Activated T-cell treated with anti-CD3 and anti-CD28 coated beads, Interleukin-2, amount 50 U/mL, for 72 hours (primary cell): ENCODE results near the gene FANCE. TPM values are rescaled to one million over a fixed set of nuclear protein-coding genes. Genes with fewer than 3 reads are reported as not detected.

ENCODE experiments used
- ATAC-seq, 2 donors: fragments of 150-1000 bp; cut with Tn5 transposase; replicated peaks in 1 of 2; 2 replicates each; pipeline ENCODE4 v1.10.0; 2021; ENCODE audit warnings: moderate library complexity in 2 of 2, mild to moderate bottlenecking in 1 of 2
- DNase-seq, 2 donors: peaks; one replicate each; pipeline ENCODE4 v3.0.0; 2021 to 2022; ENCODE audit warnings: mixed read lengths in 1 of 2
- H3K27ac Mint-ChIP-seq: one replicate; pipeline ENCODE4 v1.8.0; 2022; ENCODE audit warnings: mild to moderate bottlenecking, moderate library complexity, mixed read lengths
- H3K27me3 Mint-ChIP-seq: one replicate; pipeline ENCODE4 v1.8.0; 2022; ENCODE audit warnings: low read depth, mixed read lengths
- H3K36me3 Mint-ChIP-seq, 2 donors: one replicate each; pipeline ENCODE4 v1.8.0; 2022; ENCODE audit warnings: mixed read lengths in 2 of 2, mild to moderate bottlenecking in 1 of 2; ENCODE audit not compliant: insufficient read depth in 2 of 2
- H3K4me1 Mint-ChIP-seq: one replicate; pipeline ENCODE4 v1.8.0; 2022; ENCODE audit warnings: low read depth, mixed read lengths
- H3K4me3 Mint-ChIP-seq, 2 donors: one replicate each; pipeline ENCODE4 v1.8.0; 2022; ENCODE audit warnings: mild to moderate bottlenecking in 2 of 2, mixed read lengths in 2 of 2, moderate library complexity in 2 of 2
- H3K9me3 Mint-ChIP-seq, 2 donors: one replicate each; pipeline ENCODE4 v1.8.0; 2022; ENCODE audit warnings: mixed read lengths in 2 of 2
- total RNA-seq, 2 donors: library from RNA; stranded (reverse); gene quantifications; one replicate each; pipeline ENCODE4 v1.2.3, GENCODE V29; 2022

Gene FANCE
- total RNA-seq, 2 donors from 2014 or later, result 22.0 to 27.2 TPM

GRCh38 chr6:35474131-35474941 is 22.2 kb downstream of the FANCE start:
- peak; percentile 6 to 22 for ATAC-seq
- H3K36me3 Mint-ChIP-seq, result peaks cover 12 to 26% of the 10 kb centered on the region in 2 donors
- no peak for DNase-seq
- H3K4me1 Mint-ChIP-seq, result peaks cover 48% of the 10 kb centered on the region
- H3K27ac Mint-ChIP-seq, result no peak overlapping the region
- no peaks in the 10 kb centered on the region for H3K9me3 Mint-ChIP-seq
- H3K27me3 Mint-ChIP-seq, result no peaks in the 10 kb centered on the region
- H3K4me3 Mint-ChIP-seq, result no peak overlapping the region

DNA sequence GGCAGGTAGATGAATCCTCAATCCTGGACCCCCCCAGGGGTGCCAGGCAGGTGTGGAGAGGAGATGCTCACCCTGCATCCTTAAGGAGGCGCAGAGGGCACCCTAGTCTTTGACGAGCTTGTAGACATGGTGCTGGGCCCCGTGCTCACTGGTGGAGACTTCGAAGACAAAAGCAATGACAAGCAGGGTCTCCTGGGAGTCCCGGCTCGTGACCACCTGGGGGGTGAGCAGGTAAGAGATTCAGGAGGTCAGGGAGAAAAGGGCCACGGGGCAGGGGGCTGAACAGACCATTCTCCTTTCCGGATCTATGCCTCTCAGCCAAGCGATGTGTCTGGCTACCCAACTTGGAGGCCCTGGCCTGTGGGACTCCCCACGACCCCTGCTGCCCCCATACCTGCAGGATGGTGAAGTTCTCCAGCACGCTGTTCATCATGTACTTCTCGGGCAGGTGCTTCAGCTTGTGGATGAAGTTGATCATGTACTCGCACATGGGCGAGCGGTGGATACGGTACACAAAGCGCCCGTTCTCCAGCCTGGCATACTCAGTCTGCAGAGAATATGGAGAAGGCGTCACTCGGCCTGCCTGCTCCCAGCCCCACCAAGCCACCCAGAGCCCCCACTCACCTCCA is 22.9 kb downstream of the FANCE start:
- H3K4me3 Mint-ChIP-seq, result no peak overlapping the region
- DNase-seq (no peak), ATAC-seq (peak; percentile 2 to 22)
- H3K27ac Mint-ChIP-seq, result no peak overlapping the region
- no peaks in the 10 kb centered on the region for H3K27me3 Mint-ChIP-seq
- H3K36me3 Mint-ChIP-seq, result peaks cover 6 to 19% of the 10 kb centered on the region in 2 donors
- no peaks in the 10 kb centered on the region for H3K9me3 Mint-ChIP-seq
- H3K4me1 Mint-ChIP-seq, result peaks cover 41% of the 10 kb centered on the region

- no peaks in the 10 kb centered on the region for H3K27me3 Mint-ChIP-seq
- H3K4me1 Mint-ChIP-seq, result peaks cover 36% of the 10 kb centered on the region
- DNase-seq, result no peak
- no peaks in the 10 kb centered on the region for H3K9me3 Mint-ChIP-seq
- no peak overlapping the region for H3K4me3 Mint-ChIP-seq
- ATAC-seq, result peak in 1 of 2 donors; percentile 9
- H3K27ac Mint-ChIP-seq, result no peak overlapping the region
- H3K36me3 Mint-ChIP-seq, result peaks cover 2 to 14% of the 10 kb centered on the region in 2 donors
Observed at GRCh38 chr6:35475573-35475972, 23.4 kb downstream of the FANCE start.

GRCh38 chr6:35476004-35476403 is 23.9 kb downstream of the FANCE start:
- no peak overlapping the region for H3K27ac Mint-ChIP-seq
- no peak overlapping the region for H3K4me3 Mint-ChIP-seq
- H3K36me3 Mint-ChIP-seq, result peaks cover 0 to 10% of the 10 kb centered on the region in 2 donors
- H3K4me1 Mint-ChIP-seq, result peaks cover 31% of the 10 kb centered on the region
- H3K9me3 Mint-ChIP-seq, result no peaks in the 10 kb centered on the region
- no peak for DNase-seq
- no peaks in the 10 kb centered on the region for H3K27me3 Mint-ChIP-seq
- ATAC-seq, result peak; percentile 4 to 12

DNA sequence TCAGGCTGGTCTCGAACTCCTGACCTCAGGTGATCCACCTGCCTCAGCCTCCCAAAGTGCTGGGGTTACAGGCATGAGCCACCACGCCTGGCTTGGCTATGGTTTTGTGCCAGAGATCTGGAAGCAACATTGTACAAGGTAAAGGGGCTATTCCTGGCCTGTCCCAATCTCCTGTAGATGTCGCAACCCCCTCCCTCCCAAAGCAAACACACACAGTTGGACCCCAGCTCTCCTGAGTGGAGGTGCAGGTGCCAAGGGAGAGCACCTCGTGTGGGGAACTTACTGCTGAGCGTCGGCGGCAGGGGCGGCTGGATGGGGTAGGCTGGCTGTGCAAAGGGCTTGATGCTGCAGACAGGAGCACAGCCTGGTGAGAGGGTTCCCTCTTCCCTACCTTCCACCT is 24.9 kb downstream of the FANCE start:
- Mint-ChIP-seq H3K4me1 (peaks cover 21% of the 10 kb centered on the region), H3K27ac (peak overlapping the region; percentile 29), H3K36me3 (peaks cover 0 to 5% of the 10 kb centered on the region in 2 donors), H3K4me3 (no peak overlapping the region), H3K27me3 (no peaks in the 10 kb centered on the region), H3K9me3 (no peaks in the 10 kb centered on the region)
- ATAC-seq (no peak), DNase-seq (no peak)

DNA sequence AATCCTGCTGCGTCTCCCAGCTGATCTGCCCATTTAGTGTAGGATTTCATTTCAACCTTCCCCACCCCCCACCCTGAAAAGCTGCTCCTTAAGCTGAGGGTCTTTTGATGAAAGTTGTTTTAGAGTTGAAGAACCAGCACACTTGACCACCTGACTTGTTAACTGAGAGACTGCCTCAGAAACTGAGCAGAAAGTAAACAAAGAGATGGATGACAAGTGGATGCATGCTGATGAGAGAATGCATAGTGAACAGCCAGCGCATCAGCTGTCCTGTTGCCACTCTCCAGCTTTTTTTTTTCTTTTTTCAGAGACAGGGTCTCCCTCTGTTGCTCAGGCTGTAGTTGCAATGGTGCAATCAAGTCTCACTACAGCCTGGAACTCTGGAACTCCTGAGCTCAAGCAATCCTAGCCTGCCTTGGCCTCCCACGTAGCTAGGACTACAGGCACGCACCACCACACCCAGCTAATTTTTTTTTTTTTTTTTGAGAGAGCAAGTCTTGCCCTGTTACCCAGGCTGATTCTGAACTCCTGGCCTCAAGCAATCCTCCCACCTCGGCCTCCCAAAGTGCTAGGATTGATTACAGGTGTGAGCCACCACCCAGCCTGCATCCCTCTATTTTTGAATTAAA is 25.5 kb downstream of the FANCE start:
- Mint-ChIP-seq H3K36me3 (no peaks in the 10 kb centered on the region), H3K4me3 (no peak overlapping the region), H3K9me3 (no peaks in the 10 kb centered on the region), H3K4me1 (peaks cover 15% of the 10 kb centered on the region), H3K27ac (no peak overlapping the region), H3K27me3 (no peaks in the 10 kb centered on the region)
- ATAC-seq (no peak), DNase-seq (no peak)

DNA sequence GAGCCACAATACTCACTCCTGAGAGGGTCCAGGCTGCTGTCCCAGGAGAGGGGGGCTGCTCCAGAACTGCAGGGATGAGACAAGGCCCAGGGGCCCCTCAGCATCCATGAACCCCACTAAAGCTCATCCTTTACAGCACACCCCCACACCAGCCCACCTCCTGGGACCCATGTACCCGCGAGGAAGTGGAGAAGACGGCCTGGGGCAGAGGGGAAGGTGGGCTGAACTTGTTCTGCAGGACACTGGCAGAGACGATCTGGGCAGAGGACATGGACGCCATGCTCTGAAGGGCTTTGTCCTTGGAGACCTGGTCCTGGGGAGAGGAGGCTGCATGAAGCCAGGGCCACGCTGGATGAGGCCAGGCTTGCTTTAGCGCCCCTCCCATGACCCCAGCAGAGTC is 26.1 kb downstream of the FANCE start:
- H3K27ac Mint-ChIP-seq, result no peak overlapping the region
- no peaks in the 10 kb centered on the region for H3K27me3 Mint-ChIP-seq
- H3K4me3 Mint-ChIP-seq, result no peak overlapping the region
- ATAC-seq, result no peak
- no peaks in the 10 kb centered on the region for H3K9me3 Mint-ChIP-seq
- no peak for DNase-seq
- H3K36me3 Mint-ChIP-seq, result no peaks in the 10 kb centered on the region
- H3K4me1 Mint-ChIP-seq, result peaks cover 9% of the 10 kb centered on the region

DNA sequence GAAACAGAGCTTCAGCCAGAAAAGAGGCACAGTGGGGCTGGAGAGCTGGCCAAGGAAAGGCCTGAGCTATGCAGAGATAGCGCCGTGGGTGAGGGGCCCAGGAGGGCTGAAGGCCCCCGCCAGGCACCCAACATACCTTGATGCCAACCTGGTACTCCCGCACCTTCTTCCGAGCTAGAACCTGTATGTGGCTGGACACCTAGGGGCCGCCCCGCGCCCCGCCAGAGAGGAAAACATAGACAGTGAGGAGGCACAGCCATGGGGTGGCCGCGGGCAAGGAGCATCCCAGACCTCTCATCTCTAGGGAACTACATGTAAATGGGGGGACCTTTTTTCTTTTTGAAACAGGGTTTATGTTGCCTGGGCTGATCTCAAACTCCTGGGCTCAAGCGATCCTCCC is 28.0 kb downstream of the FANCE start:
- ATAC-seq, result no peak
- Mint-ChIP-seq H3K27ac (no peak overlapping the region), H3K27me3 (no peaks in the 10 kb centered on the region), H3K4me1 (peaks cover 7% of the 10 kb centered on the region), H3K4me3 (no peak overlapping the region), H3K36me3 (no peaks in the 10 kb centered on the region), H3K9me3 (no peaks in the 10 kb centered on the region)
- DNase-seq, result no peak

- Mint-ChIP-seq H3K27ac (no peak overlapping the region), H3K4me3 (no peak overlapping the region)
Observed at GRCh38 chr6:35481226-35481625, 29.1 kb downstream of the FANCE start.

GRCh38 chr6:35483062-35483461 is 30.9 kb downstream of the FANCE start:
- no peak overlapping the region for H3K27ac Mint-ChIP-seq
- DNase-seq (no peak), ATAC-seq (no peak)
- no peak overlapping the region for H3K4me3 Mint-ChIP-seq
- H3K36me3 Mint-ChIP-seq, result no peaks in the 10 kb centered on the region
- H3K27me3 Mint-ChIP-seq, result no peaks in the 10 kb centered on the region
- no peaks in the 10 kb centered on the region for H3K9me3 Mint-ChIP-seq
- H3K4me1 Mint-ChIP-seq, result peaks cover 5% of the 10 kb centered on the region

More at GRCh38 chr6:35481226-35481625, 29.1 kb downstream of the FANCE start:
- no peaks in the 10 kb centered on the region for H3K9me3 Mint-ChIP-seq
- DNase-seq, result no peak
- H3K27me3 Mint-ChIP-seq, result no peaks in the 10 kb centered on the region
- ATAC-seq, result no peak
- H3K4me1 Mint-ChIP-seq, result no peaks in the 10 kb centered on the region
- H3K36me3 Mint-ChIP-seq, result no peaks in the 10 kb centered on the region

- Mint-ChIP-seq H3K4me3 (no peak overlapping the region), H3K36me3 (no peaks in the 10 kb centered on the region), H3K9me3 (no peaks in the 10 kb centered on the region), H3K27me3 (no peaks in the 10 kb centered on the region), H3K27ac (no peak overlapping the region), H3K4me1 (peaks cover 8% of the 10 kb centered on the region)
- DNase-seq, result no peak
- ATAC-seq, result no peak
Observed at GRCh38 chr6:35483490-35483889, 31.4 kb downstream of the FANCE start.

DNA sequence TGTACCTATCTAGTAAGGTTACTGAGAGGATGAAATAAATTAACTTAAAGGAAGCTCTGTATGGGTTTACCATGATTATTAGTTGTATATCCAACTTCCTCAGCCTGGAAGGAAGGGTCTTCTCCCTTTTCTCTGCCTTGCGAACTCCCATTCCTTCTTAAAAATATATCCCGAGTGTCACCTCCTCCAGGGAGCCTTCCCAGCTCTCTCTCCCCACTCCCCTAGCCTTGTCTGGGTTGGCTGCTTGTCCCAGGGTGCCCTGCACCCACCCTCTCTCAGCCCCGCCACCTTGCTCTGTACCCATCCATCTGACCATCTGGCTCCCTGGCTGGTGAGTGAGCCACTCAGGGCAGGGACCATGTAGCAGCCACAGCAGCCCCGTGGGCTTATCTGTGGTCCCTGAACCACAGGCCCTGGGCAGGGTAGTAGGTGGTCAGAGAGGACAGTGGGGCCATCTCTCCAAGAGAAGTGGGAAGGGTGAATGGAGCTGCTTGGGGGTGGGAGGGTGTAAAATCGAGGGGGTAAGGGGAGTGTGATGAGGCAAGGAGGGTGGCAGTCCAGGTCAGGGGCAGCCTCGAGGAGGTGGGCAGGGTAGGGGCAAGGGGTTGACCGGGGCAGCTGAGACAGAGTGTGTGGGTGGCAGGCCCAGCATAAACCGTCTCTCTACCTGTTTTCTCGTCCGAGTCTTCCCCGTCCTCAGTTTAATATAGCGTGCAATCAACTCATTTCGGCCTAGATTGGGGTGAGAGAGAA is 31.9 kb downstream of the FANCE start:
- DNase-seq (no peak), ATAC-seq (no peak)
- Mint-ChIP-seq H3K4me3 (no peak overlapping the region), H3K4me1 (peaks cover 8% of the 10 kb centered on the region), H3K9me3 (no peaks in the 10 kb centered on the region), H3K27me3 (no peaks in the 10 kb centered on the region), H3K27ac (no peak overlapping the region), H3K36me3 (no peaks in the 10 kb centered on the region)

- no peak for DNase-seq
- no peaks in the 10 kb centered on the region for H3K36me3 Mint-ChIP-seq
- ATAC-seq, result no peak
- H3K4me1 Mint-ChIP-seq, result peaks cover 8% of the 10 kb centered on the region
- H3K27me3 Mint-ChIP-seq, result no peaks in the 10 kb centered on the region
- H3K4me3 Mint-ChIP-seq, result no peak overlapping the region
- no peaks in the 10 kb centered on the region for H3K9me3 Mint-ChIP-seq
- no peak overlapping the region for H3K27ac Mint-ChIP-seq
Observed at GRCh38 chr6:35484921-35485392, 32.8 kb downstream of the FANCE start.
